Measurements from ENCODE around the gene MAPKAP1. TPM values are rescaled to one million over a fixed set of nuclear protein-coding genes. Genes with fewer than 3 reads are reported as not detected.

The MAPKAP1 gene
- total and polyA plus RNA-seq, 8 donors: 32.7 to 212 (median 78.2) TPM

DNA sequence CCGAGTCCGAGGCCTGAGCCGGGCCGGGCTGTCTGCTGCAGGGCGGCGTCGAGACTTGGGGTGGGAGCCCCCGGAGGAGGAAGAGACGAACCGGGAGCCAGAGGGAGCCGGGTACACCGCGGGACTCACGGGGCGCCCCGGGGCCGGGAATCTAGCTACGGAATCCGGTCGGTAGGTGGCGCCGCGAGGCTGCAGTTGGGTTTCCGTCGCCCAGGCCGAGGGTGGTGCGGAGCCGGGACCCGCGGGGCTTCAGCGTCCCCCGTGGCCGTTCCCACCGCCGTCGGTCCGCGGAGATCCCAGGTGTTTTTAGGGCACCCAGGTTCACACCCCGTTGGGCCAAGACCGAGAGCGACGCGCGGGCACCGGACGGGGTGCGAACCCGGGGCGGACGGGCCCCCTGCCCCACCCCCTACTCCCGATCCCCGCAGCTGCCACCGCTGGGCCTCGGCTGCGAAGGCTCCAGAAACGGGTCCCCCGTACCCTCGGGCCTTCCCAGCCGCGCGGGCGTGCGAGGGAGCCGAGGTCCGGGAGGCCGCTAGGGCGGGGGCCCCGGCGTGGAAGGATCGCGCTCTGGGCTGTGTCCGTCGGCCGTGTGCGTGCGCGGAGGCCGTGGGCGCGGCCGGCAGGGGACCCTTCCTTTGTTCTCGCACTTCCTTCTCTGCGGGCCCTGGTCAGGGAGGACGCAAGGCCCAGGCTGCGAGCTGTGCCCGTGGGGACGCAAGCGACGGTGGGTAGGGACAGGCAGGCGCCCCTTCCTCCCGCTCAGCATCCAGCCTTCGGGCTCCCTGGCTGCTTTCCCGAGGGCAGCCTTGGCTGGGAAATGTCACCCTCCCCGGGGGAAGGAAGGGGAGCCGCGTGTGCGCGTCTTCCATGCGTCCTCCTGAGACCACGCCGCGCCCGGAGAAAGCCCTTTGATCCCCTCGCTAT is 298.8 kb downstream of the MAPKAP1 start:
- TF ChIP-seq, protein P1, sequence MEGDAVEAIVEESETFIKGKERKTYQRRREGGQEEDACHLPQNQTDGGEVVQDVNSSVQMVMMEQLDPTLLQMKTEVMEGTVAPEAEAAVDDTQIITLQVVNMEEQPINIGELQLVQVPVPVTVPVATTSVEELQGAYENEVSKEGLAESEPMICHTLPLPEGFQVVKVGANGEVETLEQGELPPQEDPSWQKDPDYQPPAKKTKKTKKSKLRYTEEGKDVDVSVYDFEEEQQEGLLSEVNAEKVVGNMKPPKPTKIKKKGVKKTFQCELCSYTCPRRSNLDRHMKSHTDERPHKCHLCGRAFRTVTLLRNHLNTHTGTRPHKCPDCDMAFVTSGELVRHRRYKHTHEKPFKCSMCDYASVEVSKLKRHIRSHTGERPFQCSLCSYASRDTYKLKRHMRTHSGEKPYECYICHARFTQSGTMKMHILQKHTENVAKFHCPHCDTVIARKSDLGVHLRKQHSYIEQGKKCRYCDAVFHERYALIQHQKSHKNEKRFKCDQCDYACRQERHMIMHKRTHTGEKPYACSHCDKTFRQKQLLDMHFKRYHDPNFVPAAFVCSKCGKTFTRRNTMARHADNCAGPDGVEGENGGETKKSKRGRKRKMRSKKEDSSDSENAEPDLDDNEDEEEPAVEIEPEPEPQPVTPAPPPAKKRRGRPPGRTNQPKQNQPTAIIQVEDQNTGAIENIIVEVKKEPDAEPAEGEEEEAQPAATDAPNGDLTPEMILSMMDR (IDR thresholded peaks at IDR 0.05): peak in 6 of 7 experiments; percentile 7 to 86 (median 65)
- TF ChIP-seq EP300 (IDR thresholded peaks at IDR 0.05) (no peak), POLR2A (IDR thresholded peaks at IDR 0.05) (no peak)
- 3 to 10% (median 4%) methylated on average over 43 to 104 of the region's 104 CpGs for WGBS, 5 donors
- Histone ChIP-seq H3K27ac (peak overlapping the region; percentile 5 to 71 (median 64)), H3K27me3 (peaks cover 0 to 25% (median 23%) of the 10 kb centered on the region in 3 donors), H3K4me3 (peak overlapping the region; percentile 67 to 75 (median 70)), H3K4me1 (peaks cover 11 to 16% (median 13%) of the 10 kb centered on the region in 4 donors), H3K36me3 (no peaks in the 10 kb centered on the region), H3K9me3 (no peaks in the 10 kb centered on the region)
- intact Hi-C loops (cut with DNase I; ENCODE audit: low total_unique reads): loop anchor here (5.0 kb wide), 1 partner anchor 819 kb away; no protein-coding TSS in a partner anchor
- peak; percentile 77 to 92 for DNase-seq

DNA sequence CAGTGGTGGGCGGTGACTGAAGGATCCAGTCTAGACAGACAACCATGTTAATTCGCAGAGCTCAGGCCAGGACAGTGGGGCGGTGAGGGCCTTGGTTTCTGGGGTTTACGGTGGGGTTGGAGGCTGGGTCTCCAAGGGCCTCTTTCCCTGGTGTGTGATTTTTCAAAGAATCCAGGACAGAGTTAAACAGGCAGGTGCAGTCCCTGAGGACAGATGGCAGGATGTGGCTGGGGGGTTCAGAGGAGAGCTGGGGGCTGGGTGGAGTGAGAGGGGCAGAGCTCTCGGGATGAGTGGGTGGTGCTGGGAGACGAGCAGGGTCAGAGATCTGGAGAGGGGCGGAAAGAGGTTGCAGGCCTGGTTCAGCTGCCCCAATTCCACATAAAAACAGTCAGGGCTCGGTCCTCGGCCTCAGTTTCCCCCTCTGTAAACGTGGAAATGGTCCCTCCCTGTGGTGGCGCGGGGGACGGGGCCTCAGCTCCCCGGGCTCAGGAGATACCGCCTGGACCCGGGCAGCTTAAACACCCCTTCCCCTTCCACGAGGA is 299.5 kb downstream of the MAPKAP1 start:
- Histone ChIP-seq H3K27ac (peak overlapping the region in 1 of 5 donors; percentile 71), H3K9me3 (no peaks in the 10 kb centered on the region), H3K4me3 (peak overlapping the region; percentile 67 to 75 (median 70)), H3K4me1 (peaks cover 11 to 16% (median 13%) of the 10 kb centered on the region in 4 donors), H3K36me3 (no peaks in the 10 kb centered on the region), H3K27me3 (peaks cover 0 to 25% (median 23%) of the 10 kb centered on the region in 3 donors)
- no peak for DNase-seq
- WGBS, 5 donors: 40 to 76% (median 41%) methylated on average over 8 to 17 of the region's 17 CpGs
- intact Hi-C loops (cut with DNase I; ENCODE audit: low total_unique reads): loop anchor here (5.0 kb wide), 1 partner anchor 820 kb away; no protein-coding TSS in a partner anchor
- TF ChIP-seq, protein P1 (IDR thresholded peaks at IDR 0.05): no peak
- TF ChIP-seq POLR2A (IDR thresholded peaks at IDR 0.05): no peak
- TF ChIP-seq EP300 (IDR thresholded peaks at IDR 0.05): no peak
- no peak for TF ChIP-seq POLR2AphosphoS5 (IDR thresholded peaks at IDR 0.05)

DNA sequence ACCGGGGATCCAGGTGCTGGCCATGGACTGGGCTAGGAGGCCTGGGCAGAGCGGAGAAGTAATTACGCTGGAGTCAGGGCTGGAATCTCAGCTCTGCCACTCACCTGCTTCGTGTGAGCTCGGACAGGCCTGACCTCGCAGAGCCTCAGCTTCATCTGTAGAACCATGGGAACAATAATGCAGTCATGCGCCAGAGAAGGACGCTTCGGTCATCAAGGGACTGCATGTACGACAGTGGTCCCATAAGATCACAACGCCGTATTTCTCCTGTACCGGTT is 300.3 kb downstream of the MAPKAP1 start:
- no peaks in the 10 kb centered on the region for H3K9me3 ChIP-seq
- intact Hi-C loops (cut with DNase I; ENCODE audit: low total_unique reads): loop anchor here (5.0 kb wide), 1 partner anchor 821 kb away; no protein-coding TSS in a partner anchor
- no peak overlapping the region for H3K4me3 ChIP-seq
- 91 to 96% (median 93%) methylated on average over 13 of the region's 13 CpGs for WGBS, 5 donors
- DNase-seq: no peak
- H3K27me3 ChIP-seq: peaks cover 0 to 25% (median 23%) of the 10 kb centered on the region in 3 donors
- H3K4me1 ChIP-seq: peaks cover 11 to 16% (median 13%) of the 10 kb centered on the region in 4 donors
- H3K27ac ChIP-seq: no peak overlapping the region
- H3K36me3 ChIP-seq: no peaks in the 10 kb centered on the region
- TF ChIP-seq POLR2AphosphoS5 (IDR thresholded peaks at IDR 0.05) (no peak), POLR2A (IDR thresholded peaks at IDR 0.05) (no peak), EP300 (IDR thresholded peaks at IDR 0.05) (no peak)
- TF ChIP-seq, protein P1 (IDR thresholded peaks at IDR 0.05): no peak

DNA sequence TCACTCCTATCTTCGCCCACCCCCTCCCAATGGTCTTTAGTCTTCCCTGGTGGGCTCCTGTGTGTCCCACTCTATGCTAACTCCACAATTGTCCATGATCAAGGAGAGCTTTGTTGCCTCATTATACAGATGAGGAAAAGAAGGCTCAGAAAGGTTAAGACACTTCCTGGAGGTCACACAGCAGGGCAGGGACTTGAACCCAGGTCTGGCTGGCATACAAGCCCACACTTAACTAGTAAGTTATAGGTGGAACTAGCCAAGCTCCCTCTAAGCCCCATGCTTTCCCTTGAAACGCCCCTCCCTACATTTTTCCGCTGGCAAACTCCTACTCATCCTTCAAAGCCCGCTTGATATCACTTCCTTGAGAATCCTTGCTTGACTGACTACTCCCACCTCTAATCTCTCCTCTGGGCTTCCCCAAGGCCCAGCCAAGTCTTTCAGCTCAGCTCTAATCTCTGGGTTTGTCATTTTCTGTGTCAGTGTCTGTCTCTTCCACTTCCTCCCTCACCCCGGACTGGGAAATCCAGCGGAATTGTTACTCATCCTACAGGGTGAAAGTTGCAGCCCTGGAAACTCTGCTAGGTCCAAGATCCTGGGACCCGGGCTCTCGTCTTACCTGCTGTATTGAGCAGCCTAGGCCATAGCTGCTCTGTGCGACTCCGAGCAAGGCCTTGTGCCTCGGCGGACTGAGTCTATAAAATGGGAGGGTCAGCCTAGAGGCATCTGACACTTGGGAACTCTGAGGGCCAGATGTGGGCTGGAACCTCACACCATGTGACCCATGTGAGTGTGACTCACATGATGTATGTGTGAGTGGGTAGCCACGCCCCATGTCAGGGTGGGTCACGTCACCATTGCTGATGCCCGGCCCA is 300.8 kb downstream of the MAPKAP1 start:
- DNase-seq: peak in 1 of 2 donors; percentile 30
- Histone ChIP-seq H3K27me3 (peaks cover 0 to 25% (median 23%) of the 10 kb centered on the region in 3 donors), H3K9me3 (no peaks in the 10 kb centered on the region), H3K36me3 (no peaks in the 10 kb centered on the region), H3K27ac (no peak overlapping the region), H3K4me3 (no peak overlapping the region), H3K4me1 (peaks cover 11 to 16% (median 13%) of the 10 kb centered on the region in 4 donors)
- intact Hi-C loops (cut with DNase I; ENCODE audit: low total_unique reads): loop anchor here (5.0 kb wide), 1 partner anchor 821 kb away; no protein-coding TSS in a partner anchor
- WGBS, 5 donors: 79 to 92% (median 90%) methylated on average over 13 to 15 of the region's 15 CpGs
- TF ChIP-seq POLR2AphosphoS5 (IDR thresholded peaks at IDR 0.05): no peak
- no peak for TF ChIP-seq EP300 (IDR thresholded peaks at IDR 0.05)
- TF ChIP-seq, protein P1 (IDR thresholded peaks at IDR 0.05): no peak
- TF ChIP-seq POLR2A (IDR thresholded peaks at IDR 0.05): no peak

Data from stomach (tissue), 9 donors.